Neural cell (in vitro differentiated cells): ENCODE data around the gene SLC25A29. TPM values are rescaled to one million over a fixed set of nuclear protein-coding genes. Genes with fewer than 3 reads are reported as not detected.

Experiments
- H2AFZ ChIP-seq: fragments of 200-600, 300-800 bp; sonication (generic), shearing (Covaris generic); 2 replicates; pipeline ENCODE4 v1.6.0; 2014; ENCODE audit warnings: low read depth, mild to moderate bottlenecking, antibody characterized with exemption, low read length, moderate library complexity
- H3F3A ChIP-seq: fragments of 200-600 bp; shearing (Covaris generic); 2 replicates; pipeline ENCODE4 v1.6.1; 2016; ENCODE audit warnings: mild to moderate bottlenecking, moderate library complexity, mixed read lengths, antibody characterized with exemption, low read length; ENCODE audit not compliant: insufficient read depth, poor library complexity, severe bottlenecking
- H3K27ac ChIP-seq: fragments of 200-600, 300-800 bp; sonication (generic), shearing (Covaris generic); 2 replicates; pipeline ENCODE4 v1.5.1; 2014; ENCODE audit warnings: mild to moderate bottlenecking, low read length, moderate library complexity
- H3K27me3 ChIP-seq: fragments of 300-800, 200-600 bp; sonication (generic), shearing (Covaris generic); 2 replicates; pipeline ENCODE4 v1.6.0; 2014; ENCODE audit warnings: mild to moderate bottlenecking, low read depth, low read length, moderate library complexity; ENCODE audit not compliant: insufficient read depth
- H3K36me3 ChIP-seq: fragments of 300-800, 200-600 bp; sonication (generic), shearing (Covaris generic); 2 replicates; pipeline ENCODE4 v1.5.1; 2014; ENCODE audit warnings: mild to moderate bottlenecking, antibody characterized with exemption, low read length, moderate library complexity; ENCODE audit not compliant: insufficient read depth
- H3K4me2 ChIP-seq: fragments of 300-800, 200-600 bp; sonication (generic), shearing (Covaris generic); 2 replicates; pipeline ENCODE4 v1.6.0; 2014; ENCODE audit warnings: mild to moderate bottlenecking, low read length
- H3K4me3 ChIP-seq: fragments of 300-800, 200-600 bp; sonication (generic), shearing (Covaris generic); 2 replicates; pipeline ENCODE4 v1.5.1; 2014; ENCODE audit warnings: mild to moderate bottlenecking, low read length, moderate library complexity
- H3K79me2 ChIP-seq: fragments of 200-600 bp; shearing (Covaris generic); replicated peaks from 2 replicates; pipeline ENCODE4 v1.6.0; 2014; ENCODE audit warnings: mild to moderate bottlenecking, low read length, moderate library complexity; ENCODE audit not compliant: insufficient read depth
- H3K9ac ChIP-seq: fragments of 300-800, 200-600 bp; sonication (generic), shearing (Covaris generic); 2 replicates; pipeline ENCODE4 v1.6.1; 2016; ENCODE audit warnings: mild to moderate bottlenecking, low read length, mixed read lengths
- H3K9me2 ChIP-seq: fragments of 200-600 bp; shearing (Covaris generic); 2 replicates; pipeline ENCODE4 v1.6.1; 2016; ENCODE audit warnings: mild to moderate bottlenecking, low read length, mixed read lengths; ENCODE audit not compliant: insufficient read depth
- H3K9me3 ChIP-seq: fragments of 200-600, 300-800 bp; sonication (generic), shearing (Covaris generic); 2 replicates; pipeline ENCODE4 v1.6.1; 2016; ENCODE audit warnings: mild to moderate bottlenecking, mixed run types, low read length, moderate library complexity, mixed read lengths
- H4K20me1 ChIP-seq: fragments of 200-600 bp; shearing (Covaris generic); 2 replicates; pipeline ENCODE4 v1.6.1; 2016; ENCODE audit warnings: mild to moderate bottlenecking, mixed run types; ENCODE audit not compliant: insufficient read depth
- CTCF ChIP-seq: fragments of 450-650 bp; IDR thresholded peaks from 2 replicates; pipeline ENCODE4 v1.5.1; 2014; ENCODE audit warnings: antibody characterized with exemption, mild to moderate bottlenecking, moderate library complexity; ENCODE audit not compliant: poor library complexity, severe bottlenecking
- EP300 ChIP-seq: fragments of 450-650 bp; conservative IDR thresholded peaks from 2 replicates; pipeline ENCODE4 v1.6.1; 2014; ENCODE audit warnings: antibody characterized with exemption, mild to moderate bottlenecking, moderate library complexity; ENCODE audit not compliant: poor library complexity, severe bottlenecking
- EZH2 ChIP-seq: fragments of 200-600, 300-800 bp; shearing (Covaris generic), sonication (generic); IDR thresholded peaks from 2 replicates; pipeline ENCODE4 v1.6.1; 2014; ENCODE audit warnings: antibody characterized with exemption, low read length, borderline replicate concordance, mild to moderate bottlenecking; ENCODE audit not compliant: insufficient read depth, poor library complexity, severe bottlenecking
- MXI1 ChIP-seq: fragments of 450-650 bp; conservative IDR thresholded peaks from 2 replicates; pipeline ENCODE4 v1.6.1; 2014; ENCODE audit warnings: antibody characterized with exemption, mild to moderate bottlenecking; ENCODE audit not compliant: poor library complexity, severe bottlenecking
- POLR2AphosphoS5 ChIP-seq: IDR thresholded peaks from 2 replicates; pipeline ENCODE4 v1.6.1; 2012
- RAD21 ChIP-seq: fragments of 450-650 bp; conservative IDR thresholded peaks from 2 replicates; pipeline ENCODE4 v1.6.1; 2014; ENCODE audit warnings: antibody characterized with exemption, mild to moderate bottlenecking, moderate library complexity
- REST ChIP-seq: IDR thresholded peaks from 2 replicates; pipeline ENCODE4 v1.6.1; 2012; ENCODE audit warnings: borderline replicate concordance
- SMC3 ChIP-seq: fragments of 450-650 bp; conservative IDR thresholded peaks from 2 replicates; pipeline ENCODE4 v1.6.1; 2014; ENCODE audit warnings: antibody characterized with exemption, mild to moderate bottlenecking, moderate library complexity; ENCODE audit not compliant: poor library complexity
- TAF1 ChIP-seq: IDR thresholded peaks from 2 replicates; pipeline ENCODE4 v1.6.1; 2012; ENCODE audit warnings: low read depth
- polyA plus RNA-seq: library from polyadenylated mRNA; depleted of rRNA; stranded (reverse); fragments of >200 nt; gene quantifications from 2 replicates; pipeline ENCODE4 v1.2.3, GENCODE V29; 2014

Gene SLC25A29
- polyA plus RNA-seq, 1 donor from 2014 or later = 447 TPM

DNA sequence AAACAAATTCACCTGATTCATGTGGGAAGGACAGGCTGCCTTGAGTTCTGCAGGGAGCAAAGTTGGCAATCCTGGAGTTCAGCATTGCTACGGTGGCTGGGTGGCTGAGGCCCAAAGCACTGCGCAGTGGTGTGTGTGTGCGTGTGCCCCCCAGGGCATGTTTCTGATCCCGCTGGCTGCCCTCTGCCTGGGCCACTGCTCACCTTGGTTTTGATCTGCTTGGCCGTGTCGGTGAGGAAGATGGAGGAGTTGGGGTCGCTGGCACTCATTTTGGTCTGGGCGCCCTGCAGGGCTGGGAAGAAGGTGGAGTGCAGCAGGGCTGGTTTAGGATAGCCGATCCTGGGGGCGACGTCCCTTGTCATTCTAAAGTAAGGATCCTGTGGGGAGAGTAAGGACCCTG, 36.0 kb upstream of the SLC25A29 start:
- Histone ChIP-seq H3K27ac (no peak overlapping the region), H3K9me2 (no peaks in the 10 kb centered on the region), H2AFZ (no peak overlapping the region)

DNA sequence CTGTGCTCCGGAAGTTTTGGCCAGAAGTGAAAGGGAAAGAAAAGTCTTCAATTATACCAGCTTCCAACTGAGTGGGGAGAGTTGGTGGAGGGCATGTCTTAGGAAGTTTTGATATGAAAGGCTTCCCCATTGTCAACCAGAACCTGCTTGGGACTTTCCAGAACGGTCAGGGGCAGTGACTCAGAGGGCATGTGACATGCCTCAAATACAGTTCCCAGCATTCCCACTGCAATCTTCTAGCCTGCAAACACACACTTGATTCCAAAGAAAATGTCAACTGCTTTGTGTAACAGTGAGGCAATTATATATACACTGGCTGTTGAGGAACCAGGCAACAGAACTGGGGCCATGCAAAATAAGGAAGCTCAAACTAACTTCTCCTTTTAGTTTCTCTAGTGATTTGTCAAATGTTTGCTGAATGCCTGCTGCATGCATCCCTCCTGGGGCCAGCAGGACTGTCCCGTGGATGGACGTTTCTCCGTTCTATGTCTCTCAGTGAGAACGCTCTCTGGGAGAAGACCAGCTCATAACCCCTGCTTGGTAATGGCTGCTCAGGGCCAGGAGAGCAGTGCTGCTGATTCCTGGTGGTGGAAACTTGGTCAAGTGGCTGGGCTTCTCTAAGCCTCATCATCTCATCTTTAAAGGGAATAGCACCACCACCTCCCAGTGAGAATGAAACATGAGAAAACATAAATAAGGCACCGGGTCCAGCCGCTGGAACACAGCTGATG, 35.2 kb upstream of the SLC25A29 start:
- Histone ChIP-seq H3K4me3 (no peak overlapping the region), H3K36me3 (no peaks in the 10 kb centered on the region), H3K9ac (no peak overlapping the region), H3K27ac (no peak overlapping the region), H3F3A (no peaks in the 10 kb centered on the region), H2AFZ (no peak overlapping the region), H3K4me2 (no peak overlapping the region), H3K9me2 (no peaks in the 10 kb centered on the region), H4K20me1 (no peaks in the 10 kb centered on the region), H3K27me3 (no peaks in the 10 kb centered on the region), H3K79me2 (no peaks in the 10 kb centered on the region), H3K9me3 (no peaks in the 10 kb centered on the region)
- TF ChIP-seq TAF1 = no peak
- no peak for TF ChIP-seq RAD21
- TF ChIP-seq EP300 = no peak
- TF ChIP-seq SMC3 = no peak
- no peak for TF ChIP-seq MXI1
- no peak for TF ChIP-seq POLR2AphosphoS5
- no peak for TF ChIP-seq EZH2
- no peak for TF ChIP-seq CTCF

More for the DNA sequence above, 36.0 kb upstream of the SLC25A29 start:
- Histone ChIP-seq H3K27me3 (no peaks in the 10 kb centered on the region), H3F3A (no peaks in the 10 kb centered on the region), H3K9me3 (no peaks in the 10 kb centered on the region), H3K4me2 (no peak overlapping the region), H3K79me2 (no peaks in the 10 kb centered on the region), H3K4me3 (no peak overlapping the region), H3K36me3 (no peaks in the 10 kb centered on the region), H3K9ac (no peak overlapping the region), H4K20me1 (no peaks in the 10 kb centered on the region)
- no peak for TF ChIP-seq MXI1
- TF ChIP-seq REST = no peak
- no peak for TF ChIP-seq SMC3
- no peak for TF ChIP-seq RAD21
- no peak for TF ChIP-seq EP300
- TF ChIP-seq POLR2AphosphoS5 = no peak
